ENCODE results near the gene RBL1.

GRCh38 chr20:36975099-36975818 is 120.5 kb downstream of the RBL1 start:
- TF ChIP-seq MXI1 (conservative IDR thresholded peaks at IDR 0.05; ENCODE audit: poor library complexity, severe bottlenecking): no peak
- no peak for TF ChIP-seq TAF1 (IDR thresholded peaks at IDR 0.05; ENCODE audit: low read depth)

All from neural cell (in vitro differentiated cells).